ENCODE results near the gene TNPO2. TPM values are rescaled to one million over a fixed set of nuclear protein-coding genes. Genes with fewer than 3 reads are reported as not detected.

Gene TNPO2
- total and polyA plus RNA-seq, 2 of the 13 experiments (the other 11 are each of a cell fraction or from before 2014, with no cell fraction given): 31.7 to 61.0 TPM

- no peak; the same call in 1 of the 2 replicates for TF ChIP-seq SALL2 (CRISPR knock-in tag; IDR thresholded peaks at IDR 0.05)
- TF ChIP-seq ZNF777 (CRISPR knock-in tag; IDR thresholded peaks at IDR 0.05): peak; percentile 18
- no peak for TF ChIP-seq ZNF773 (CRISPR knock-in tag; IDR thresholded peaks at IDR 0.05; ENCODE audit: borderline replicate concordance)
- TF ChIP-seq ZNF615 (CRISPR knock-in tag; IDR thresholded peaks at IDR 0.05; ENCODE audit: borderline replicate concordance): no peak
- no peak for TF ChIP-seq MEF2D (CRISPR knock-in tag; IDR thresholded peaks at IDR 0.05)
- no peak for TF ChIP-seq ZNF121 (CRISPR knock-in tag; IDR thresholded peaks at IDR 0.05)
- TF ChIP-seq ZNF407 (CRISPR knock-in tag; IDR thresholded peaks at IDR 0.05; ENCODE audit: not compliant biosample characterization): no peak
- no peak for TF ChIP-seq ZSCAN12 (CRISPR knock-in tag; IDR thresholded peaks at IDR 0.05)
- TF ChIP-seq ATF7 (IDR thresholded peaks at IDR 0.05): no peak
- no peak; the same call in 1 of the 2 replicates for TF ChIP-seq ATF7 (CRISPR knock-in tag; IDR thresholded peaks at IDR 0.05)
- TF ChIP-seq GATAD2A (CRISPR knock-in tag; IDR thresholded peaks at IDR 0.05): peak; percentile 22; the same call in 1 of the 2 replicates
- no peak for TF ChIP-seq ZNF124 (CRISPR knock-in tag; IDR thresholded peaks at IDR 0.05)
- no peak for TF ChIP-seq ZBTB49 (CRISPR knock-in tag; IDR thresholded peaks at IDR 0.05; ENCODE audit: borderline replicate concordance)
- peak; percentile 40; the same call in 1 of the 2 replicates for TF ChIP-seq TFAP4 (IDR thresholded peaks at IDR 0.05; ENCODE audit: borderline replicate concordance, low read depth)
- TF ChIP-seq ZFP36L1 (CRISPR knock-in tag; IDR thresholded peaks at IDR 0.05): peak; percentile 56; the same call in 1 of the 2 replicates
- TF ChIP-seq CERS6 (CRISPR knock-in tag; IDR thresholded peaks at IDR 0.05): no peak
- TF ChIP-seq POLR2G (IDR thresholded peaks at IDR 0.05; ENCODE audit: low read depth, low read length): peak; percentile 79; the same call in 1 of the 2 replicates
Observed at GRCh38 chr19:12722566-12723380, 959 bp downstream of the TNPO2 start (continued).
